GM21526 (cell line): ENCODE measurements around the gene RUNX2.

Source experiments
- ATAC-seq: cut with Tn5 transposase; IDR thresholded peaks from one replicate; pipeline ENCODE4 v1.9.1; 2021; ENCODE audit warnings: moderate library complexity; ENCODE audit not compliant: unreplicated experiment, low FRiP score

Gene RUNX2

DNA sequence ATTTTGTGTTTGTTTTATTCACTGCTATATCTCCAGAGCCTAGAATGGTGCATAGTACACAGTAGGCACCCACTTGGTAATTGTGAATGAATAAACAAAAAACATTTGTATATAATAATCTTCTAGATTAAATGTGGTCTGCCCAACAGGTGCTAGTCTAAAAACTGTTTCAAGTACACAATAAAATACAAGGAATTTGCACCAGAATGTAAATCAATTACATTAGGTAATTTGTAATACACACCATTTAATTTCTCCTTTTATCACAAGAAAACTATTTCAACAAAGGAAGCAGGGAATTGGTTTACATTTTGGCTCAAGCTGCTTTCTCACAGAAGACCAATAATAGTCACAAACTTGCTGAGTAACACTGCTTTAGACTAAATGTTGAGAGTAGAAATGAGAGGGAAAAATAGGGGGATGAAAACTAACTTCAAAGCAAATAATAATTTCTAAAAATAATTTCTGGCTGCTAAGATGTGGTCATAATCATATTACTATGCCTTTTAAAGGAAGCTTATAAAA lies 22.1 kb downstream of the RUNX2 start:
- no peak for ATAC-seq

DNA sequence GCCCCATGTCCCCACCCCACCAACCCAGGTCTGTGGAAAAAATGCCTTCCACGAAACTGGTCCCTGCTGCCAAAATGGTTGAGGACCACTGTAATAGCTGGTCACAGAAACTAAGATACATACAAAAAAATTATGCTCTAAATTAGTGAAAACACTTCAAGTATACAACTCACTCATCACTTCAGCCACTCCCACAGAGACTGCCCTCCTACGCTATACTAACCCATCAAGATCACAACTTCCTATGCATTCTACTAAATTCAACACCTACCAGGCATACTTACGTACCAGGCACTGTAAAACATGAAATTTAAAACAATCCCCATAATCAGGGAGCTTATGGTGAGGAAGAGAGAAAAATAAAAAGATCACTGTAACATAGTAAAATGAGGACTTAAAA lies 22.9 kb downstream of the RUNX2 start:
- ATAC-seq, result no peak

DNA sequence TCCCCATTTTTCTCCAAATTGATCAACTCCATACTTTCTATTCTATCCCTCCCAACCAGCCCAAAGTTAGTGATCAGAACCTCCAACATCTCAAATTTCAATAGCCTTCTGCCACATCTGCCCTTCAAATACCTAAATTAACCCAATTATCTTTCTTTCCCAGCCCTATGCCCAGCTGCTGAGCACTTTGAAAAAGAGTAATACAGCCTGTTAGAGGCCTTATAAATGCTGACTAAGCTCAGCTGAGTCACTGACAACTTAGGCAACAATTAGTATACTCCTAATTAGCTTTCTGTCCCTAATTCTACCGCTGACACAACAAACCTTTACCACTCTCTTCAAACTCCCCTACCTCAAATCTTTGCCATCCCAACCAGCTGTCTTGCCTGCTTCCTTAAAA lies 23.5 kb downstream of the RUNX2 start:
- no peak for ATAC-seq

DNA sequence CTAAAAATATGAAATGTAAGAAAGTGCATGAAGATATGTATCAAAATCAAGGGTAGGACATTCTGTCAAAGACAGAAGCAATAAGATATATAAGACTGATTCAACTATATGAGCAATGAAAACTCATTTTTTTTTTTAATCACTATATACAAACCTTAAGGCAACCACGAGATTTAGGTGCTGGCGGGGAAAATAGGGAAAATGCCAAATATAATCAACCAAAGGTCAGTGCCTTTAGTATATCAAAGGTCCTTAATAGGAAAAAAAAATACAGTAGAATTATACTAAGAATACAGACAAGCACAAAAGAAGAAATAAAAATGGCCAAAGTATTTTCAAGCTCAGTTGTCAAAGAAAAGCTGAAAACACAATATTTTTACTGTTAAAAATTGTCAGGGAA lies 25.5 kb downstream of the RUNX2 start:
- no peak for ATAC-seq

DNA sequence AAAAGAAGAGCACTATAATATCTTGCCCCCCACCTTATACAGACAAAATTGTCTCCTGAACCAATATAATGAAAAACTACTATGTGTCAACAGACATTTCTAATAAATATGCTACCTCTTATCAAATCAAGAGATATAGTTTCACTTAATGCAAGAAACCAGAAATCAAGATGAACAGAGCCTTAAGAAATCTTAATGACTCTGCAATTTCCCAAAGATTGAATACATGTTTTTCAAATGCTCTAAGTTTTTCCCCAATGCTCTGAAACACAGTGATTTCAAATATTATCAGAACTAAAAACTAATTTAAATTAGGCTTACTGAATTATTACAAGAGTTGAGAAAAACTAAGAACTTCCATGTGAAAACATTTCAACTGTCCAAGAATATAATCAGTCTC lies 36.3 kb downstream of the RUNX2 start:
- ATAC-seq, result no peak

DNA sequence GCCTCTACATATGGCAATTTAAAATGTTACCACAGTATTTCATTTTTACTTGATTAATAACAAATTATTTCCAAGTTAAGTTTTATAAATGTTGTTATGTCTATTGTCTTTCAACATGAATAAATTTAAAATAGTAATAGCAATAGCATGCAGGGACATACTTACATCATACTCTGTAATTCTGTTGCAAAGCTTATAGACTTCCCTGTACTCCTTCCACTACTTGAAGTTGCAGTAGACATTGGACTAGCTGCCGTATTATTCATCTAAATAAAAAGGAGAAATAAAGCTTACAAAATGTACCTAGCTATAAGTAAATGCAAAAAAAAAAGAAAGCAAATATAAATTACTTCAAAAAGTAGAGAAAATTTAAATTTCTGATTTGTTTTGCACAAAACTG lies 36.9 kb downstream of the RUNX2 start:
- no peak for ATAC-seq

DNA sequence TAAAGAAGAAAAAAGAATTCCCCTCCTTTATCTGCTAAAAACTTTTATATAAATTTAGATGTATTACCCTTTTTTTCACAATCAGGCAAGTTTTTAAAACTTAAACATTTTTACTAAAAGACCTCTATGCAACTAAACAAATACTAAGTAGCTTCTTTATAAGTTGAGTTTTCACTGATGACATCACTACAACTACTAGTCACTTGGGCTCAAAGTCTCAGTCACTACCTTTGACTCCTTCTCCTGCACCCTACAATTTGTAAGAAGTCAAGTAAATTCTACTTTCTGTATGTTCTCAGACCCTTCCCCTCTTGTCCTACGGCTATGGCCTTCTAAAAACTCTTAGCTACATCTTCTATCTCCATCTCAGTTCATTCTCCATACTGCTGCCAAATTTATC lies 38.4 kb downstream of the RUNX2 start:
- ATAC-seq, result no peak

DNA sequence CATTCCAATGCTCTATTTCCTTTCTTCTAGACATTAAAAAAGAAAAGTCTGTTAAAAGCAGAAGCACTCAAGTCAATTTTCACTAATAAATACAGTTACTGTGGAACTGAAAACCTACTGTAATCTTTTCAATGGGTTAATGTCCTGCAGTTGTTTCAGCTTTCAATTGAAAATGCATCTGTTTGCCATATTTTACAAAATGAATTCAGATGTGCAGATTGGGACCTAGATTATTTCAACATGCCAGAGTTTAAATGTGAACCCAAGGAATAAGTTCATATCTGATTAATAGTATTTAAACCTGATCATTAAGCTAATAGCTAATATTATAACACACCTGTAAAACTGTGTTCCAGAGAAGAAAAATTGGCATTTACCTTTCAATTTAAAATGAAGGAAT lies 39.9 kb downstream of the RUNX2 start:
- ATAC-seq, result no peak

DNA sequence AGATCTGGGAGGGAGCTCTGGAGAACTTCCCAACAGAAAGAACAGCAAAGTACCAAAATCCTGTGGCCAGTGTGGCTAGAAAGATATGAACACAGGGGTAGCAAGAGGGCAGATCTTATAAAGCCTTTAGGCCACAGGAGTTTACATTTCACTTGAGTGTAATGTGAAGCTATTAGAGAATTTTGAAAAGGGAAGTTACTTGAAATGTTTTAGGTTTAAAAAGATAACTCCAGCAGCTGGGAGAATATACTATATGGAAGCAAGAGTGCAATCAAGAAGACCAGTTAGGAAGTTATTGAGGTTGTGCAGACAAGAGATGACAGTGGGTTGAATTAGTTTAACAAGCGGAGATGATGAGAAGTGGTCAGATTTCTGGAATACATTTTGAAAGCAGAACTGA lies 41.7 kb downstream of the RUNX2 start:
- no peak for ATAC-seq

DNA sequence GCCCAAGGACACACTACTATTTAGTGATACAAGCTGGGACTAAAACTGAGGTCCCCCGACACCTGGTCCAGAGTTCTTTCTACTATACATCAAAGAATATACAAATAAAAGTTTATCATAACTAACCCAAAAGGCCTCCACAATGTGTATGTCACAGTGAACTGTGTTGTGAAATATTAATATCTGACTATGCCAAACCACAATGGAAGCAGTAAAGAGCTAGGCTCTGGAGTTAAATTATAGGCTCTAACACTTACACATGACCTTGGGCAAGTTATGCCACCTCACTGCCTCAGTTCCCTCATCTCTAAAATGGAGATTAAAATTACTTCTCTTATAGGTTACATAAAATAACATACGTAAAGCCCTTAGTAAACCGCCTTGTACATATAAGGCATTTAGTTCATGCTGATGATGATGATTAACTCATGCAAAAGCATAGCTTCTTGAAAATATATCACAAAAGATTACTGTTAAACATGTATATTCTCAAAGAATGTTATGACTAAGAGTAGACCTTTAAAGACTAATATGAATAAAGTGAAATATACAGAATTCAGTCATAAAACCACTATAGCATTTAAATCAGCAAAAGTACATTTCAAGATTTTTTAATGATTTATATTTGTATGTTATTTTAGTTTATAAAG lies 43.9 kb downstream of the RUNX2 start:
- no peak for ATAC-seq

DNA sequence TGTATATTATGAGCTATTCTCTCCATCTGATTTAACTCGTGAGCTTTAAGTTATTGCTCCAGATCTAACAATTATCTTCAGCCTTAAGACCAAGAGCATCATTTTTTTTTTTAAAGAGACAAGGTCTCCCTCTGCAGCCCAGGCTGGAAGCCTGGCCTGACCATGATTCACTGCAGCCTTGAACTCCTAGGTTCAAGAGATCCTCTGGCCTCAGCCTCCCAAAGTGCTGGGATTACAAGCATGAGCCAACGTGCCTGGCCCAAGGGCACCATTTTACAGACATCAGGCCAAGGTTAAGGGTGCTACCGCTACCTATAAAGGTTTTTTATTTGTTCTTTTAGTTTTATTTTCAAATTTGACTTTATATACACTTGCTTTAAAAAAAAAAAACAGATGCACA lies 47.3 kb downstream of the RUNX2 start:
- no peak for ATAC-seq

DNA sequence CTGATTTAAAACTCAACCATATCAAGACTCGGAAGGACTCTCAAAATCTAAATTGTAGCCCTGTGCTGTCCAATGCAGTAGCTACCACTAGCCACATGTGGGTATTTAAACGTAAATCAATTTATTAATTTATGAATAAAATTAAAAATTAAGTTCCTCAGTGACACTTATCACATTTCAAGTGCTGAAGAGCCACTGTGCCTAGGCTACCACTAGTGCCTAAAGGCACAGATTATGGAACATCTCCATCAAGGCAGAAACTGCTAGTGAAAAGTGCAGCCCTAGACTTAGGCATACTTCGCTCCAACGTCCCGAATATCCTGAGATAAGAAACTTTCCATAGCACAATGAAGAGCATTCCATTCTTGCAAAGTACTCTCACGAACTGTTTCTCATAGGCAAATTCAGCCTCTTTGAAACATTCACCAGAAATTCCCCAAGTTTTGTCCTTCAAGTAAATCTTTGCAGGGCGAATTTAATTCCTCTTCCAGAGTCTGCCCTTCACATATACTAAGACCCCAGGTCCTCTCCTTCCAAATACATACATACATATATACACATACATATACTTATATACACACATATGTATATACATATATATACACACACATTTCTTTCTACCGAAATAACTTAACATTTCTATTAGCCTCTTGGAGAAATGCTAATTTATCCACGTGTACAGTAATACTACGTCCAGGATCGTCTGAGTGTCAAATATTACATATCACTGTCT lies 48.3 kb downstream of the RUNX2 start:
- ATAC-seq, result no peak

DNA sequence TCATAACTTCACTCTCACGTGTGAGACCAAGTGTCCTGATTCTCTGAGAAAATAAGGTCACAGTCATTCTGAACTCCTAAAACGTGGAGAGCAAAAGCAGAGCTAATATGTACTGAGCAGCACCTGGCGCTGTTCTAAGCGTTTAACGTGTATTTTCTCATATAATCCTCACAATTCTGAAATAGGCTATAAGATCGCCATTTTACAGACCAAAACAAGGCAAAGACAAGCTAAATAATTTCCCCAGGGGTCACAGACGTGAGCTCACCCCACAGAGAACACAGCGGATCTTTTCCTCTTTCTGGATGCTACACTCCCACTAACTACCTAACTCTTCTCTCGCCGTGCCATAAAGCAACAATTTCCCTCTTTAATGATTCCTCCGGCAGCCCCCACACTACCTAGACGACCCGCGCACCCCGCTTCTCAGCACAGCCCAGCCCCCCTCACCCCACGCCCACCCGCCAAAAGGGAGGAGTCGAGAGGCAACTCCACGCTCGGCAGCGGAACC lies 49.0 kb downstream of the RUNX2 start:
- no peak for ATAC-seq

DNA sequence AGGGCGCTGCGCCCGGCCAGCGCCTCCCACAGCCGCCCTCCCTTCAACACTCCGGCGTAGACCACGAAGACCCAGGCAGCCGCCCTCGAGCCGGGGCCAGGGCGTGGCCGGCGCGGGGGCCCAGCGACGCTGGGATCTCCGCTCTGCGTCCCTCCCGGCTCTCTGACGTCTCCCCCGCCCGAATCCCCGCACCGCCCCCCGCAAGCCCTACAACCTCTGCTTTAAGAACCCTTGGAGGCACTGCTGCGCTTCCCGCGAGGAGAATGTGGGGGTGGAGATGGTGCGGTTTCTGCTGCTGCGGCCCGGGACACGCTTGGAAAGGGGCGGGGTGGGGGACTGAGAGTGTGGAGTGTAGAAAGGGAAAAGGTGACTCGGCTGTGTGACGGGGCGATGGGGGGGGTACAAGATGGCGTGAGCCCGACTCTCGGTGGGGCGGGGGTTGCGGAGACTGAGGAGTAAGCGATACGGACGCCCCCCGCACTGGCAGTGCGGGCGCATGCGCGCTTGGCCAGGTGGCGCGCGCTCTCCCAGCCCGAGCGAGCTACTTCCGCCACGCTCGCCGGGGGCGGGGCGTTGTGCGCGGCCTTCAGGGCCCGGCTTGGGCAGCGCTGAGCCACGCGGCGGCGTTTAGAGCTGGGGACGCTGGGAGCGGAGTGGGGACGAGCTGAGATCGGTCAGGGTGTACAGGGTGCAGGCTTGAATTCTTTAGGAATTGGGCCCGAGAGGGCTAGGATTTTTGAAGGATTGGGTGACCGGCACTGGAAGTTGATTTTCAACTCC lies 49.6 kb downstream of the RUNX2 start, which contains the start of gene SUPT3H:
Gene SUPT3H (minus strand): TSS at position 381 of the 780 bp plus-strand sequence.
- ATAC-seq, result peak; percentile 91

DNA sequence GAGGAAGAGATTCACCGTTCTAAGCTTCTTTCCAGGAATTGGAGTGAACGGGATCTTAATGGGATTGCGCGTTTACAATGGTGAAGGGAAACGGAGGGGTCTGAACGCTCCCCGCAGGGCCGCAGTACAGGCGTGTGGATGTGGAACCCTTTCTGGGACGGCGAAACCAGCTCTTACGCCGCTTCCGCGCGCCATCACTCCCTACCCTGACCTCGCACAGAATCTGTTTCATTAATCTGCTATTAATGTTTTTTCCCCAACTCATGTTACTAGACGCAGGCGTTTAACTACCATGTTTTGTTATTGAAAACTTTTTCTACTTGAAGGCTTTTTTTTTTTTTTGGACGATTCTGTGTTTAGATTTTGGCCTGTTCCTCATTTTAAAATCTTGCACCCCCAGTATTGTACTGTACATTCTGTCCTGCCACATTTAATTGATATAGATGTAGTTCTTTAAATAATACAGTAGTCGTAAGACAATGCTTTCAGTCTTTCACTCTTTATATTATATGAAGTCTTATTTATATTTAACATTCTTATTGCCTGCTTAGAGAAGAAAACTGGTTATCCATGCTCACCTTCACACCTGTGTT lies 50.3 kb downstream of the RUNX2 start:
- ATAC-seq, result peak; percentile 30

DNA sequence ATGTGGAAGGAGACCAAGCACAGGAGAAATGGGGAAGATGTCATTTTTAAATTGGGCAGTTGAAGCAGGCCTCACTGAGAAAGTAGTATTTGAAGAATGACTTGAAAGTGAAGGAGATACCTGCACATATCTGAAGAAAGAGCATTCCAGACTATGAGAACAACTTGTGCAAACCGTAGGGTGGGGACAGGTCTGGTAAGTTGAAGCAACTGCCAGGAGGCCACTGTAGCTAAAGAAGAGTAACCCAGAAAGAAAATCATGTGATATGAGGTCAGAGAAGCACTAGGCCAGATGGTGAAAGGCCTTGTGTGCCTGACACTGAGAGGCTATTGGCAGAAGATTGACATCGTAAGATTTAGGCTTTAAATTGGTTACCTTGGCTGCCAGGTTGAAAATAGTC lies 54.3 kb downstream of the RUNX2 start:
- ATAC-seq, result no peak

DNA sequence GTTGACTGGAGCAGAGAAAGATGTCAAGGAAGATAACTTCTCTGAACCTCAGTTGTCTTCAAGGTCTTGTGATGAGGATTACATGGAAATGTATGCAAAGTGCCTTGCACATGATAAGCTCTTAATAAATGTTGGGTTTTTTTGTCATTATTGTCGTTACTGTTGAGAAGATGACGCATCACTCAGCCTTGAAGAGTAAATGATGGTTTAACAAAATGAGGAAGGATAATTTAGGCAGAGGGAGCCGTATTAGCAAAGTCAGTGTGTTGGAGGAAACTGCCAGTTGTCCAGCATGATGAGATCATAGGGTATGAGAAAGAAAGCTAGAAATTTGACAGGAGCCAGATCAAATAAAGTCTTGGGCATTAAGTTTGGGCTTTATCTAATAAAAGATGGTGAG lies 58.4 kb downstream of the RUNX2 start:
- no peak for ATAC-seq

DNA sequence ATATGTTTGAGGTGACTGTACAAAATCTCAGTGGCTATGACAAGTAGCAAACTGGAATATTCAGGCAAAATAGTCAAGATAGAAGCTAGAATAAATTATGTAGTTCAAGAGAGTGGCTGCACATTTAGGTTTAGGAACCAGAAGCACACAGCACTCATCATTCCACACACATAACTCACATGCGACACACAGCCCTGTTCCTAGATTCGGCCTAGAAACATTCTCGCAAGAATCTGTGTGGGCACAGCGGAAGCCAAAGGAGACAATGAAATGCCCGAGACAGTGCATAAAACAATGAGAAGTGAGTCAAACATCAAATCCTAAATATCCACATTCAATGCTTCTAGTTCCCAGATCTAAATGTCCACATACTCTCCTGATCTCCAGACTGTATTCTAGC lies 59.1 kb downstream of the RUNX2 start:
- ATAC-seq, result no peak

DNA sequence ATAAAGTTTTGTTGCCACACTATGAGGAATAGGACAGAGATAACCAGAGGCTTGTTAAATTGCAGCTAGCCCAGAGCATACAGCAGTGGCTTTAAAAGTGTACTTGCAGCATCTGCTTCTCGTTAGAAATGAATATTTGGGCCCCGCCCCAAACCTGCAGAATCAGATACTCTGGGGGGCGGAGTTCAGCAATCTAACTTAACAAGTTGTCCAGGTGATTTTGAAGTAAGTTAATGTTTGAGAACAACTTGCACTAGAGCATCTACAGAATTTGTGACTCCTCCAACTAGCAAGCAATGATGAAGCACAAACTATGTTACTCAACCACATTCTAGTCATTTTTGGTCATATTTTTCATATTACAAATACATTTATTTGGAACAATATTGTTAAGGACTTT lies 60.2 kb downstream of the RUNX2 start:
- no peak for ATAC-seq

DNA sequence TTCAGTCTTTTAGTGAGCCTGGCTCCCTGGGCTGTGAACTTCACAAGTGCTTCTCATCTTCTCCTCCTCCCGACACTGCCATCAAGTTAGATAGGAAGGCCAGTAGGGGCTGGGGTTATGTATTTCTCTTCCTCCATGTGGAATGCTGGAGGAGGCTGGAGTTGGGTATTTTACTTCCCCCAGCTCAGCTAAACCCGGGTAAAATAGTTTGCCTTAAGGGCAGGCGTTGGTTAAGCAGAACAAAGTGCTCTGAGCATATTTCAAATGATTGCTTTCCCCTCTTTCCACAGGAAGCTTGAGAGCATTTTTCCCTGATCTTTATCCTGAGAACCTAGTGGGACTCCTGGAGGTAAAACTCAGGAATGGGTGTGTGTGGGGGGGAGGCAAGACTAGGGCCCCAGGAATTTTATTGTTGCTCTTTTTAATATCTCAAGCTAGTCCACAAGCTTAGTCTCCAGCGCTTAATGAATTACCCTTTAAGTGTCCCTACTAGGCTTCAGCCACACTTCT lies 66.5 kb downstream of the RUNX2 start:
- ATAC-seq, result no peak
